SK-N-DZ (cell line): ENCODE results near the gene OR10G7. TPM values are rescaled to one million over a fixed set of nuclear protein-coding genes. Genes with fewer than 3 reads are reported as not detected.

Experiments
- DNase-seq: peaks from one replicate; pipeline ENCODE4 v3.0.0-alpha.2; 2015; ENCODE audit warnings: low spot score
- polyA plus RNA-seq, 2 experiments: library from polyadenylated mRNA; depleted of rRNA; stranded (reverse); fragments of >200 nt; gene quantifications; 2 replicates each; pipeline ENCODE4 v1.2.3, GENCODE V29; 2014

OR10G7 gene, protein sequence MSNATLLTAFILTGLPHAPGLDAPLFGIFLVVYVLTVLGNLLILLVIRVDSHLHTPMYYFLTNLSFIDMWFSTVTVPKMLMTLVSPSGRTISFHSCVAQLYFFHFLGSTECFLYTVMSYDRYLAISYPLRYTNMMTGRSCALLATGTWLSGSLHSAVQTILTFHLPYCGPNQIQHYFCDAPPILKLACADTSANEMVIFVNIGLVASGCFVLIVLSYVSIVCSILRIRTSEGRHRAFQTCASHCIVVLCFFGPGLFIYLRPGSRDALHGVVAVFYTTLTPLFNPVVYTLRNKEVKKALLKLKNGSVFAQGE
- not detected in 2 replicates for polyA plus RNA-seq (2014; cell fraction: cytosol; rRNA removed)
- polyA plus RNA-seq (2014; cell fraction: nucleus; rRNA removed), result not detected in 2 replicates

DNA sequence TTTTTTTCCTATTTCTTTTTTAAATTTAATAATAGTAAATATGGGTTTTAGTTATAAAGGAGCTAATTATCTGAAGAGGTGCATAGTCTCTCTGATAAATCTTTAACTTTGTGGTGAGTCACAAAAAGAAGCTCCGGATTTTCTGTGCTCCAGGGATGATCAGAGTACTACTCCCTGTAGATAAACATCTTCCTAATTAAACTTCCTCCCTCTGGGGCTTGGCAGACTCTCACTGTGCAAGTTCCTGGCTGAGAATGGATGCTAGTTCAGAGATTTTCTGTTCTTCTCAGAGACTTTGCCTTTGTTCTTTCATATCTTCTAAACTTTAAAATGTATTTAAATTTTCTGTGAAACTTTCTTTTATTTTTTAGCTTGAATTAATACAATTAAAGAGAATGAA lies at the start of gene OR10G7:
OR10G7 (minus strand) TSS at position 72 of the 400 bp plus-strand sequence. CDS start 2,324 bp downstream, outside the sequence.
- DNase-seq, result no peak

DNA sequence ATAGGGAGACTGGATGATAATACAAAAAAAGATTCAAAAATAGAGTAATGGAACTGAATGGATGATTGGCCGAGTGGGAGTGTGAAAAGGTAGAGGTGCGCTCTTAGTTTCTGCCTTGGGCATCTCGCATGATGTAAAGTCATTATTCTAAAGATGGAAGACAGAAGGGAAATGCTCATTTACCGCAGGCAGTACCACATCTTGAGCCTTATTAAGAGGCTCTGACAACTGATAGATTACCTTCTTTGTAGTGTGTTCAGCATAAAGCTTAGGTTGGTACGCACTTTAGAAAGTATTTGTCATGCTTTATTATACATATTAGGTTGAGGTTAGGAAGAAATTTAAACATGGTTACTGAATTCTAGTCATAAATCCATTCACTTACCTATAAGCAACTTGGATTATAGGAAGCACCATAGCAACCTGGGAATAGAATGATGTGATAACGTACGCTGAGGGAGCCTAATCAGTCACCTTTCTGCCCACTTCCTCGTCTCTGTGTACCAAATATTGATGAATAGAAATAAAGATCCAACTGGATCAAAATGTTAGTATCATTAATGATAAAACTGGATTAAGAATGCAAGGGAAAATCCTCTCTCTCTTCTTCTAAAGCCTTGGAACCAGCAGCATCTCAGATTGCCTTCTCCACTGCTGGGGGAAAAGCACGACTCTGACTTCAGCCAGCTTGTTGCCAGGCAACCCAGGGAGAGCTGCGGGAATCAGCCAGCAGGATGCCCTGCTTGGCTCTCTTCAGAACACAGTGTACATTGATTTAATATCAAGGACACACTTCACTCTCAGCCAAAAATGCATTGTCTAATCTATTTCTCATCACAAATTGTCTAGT lies 45.1 kb upstream of the OR10G7 start:
- DNase-seq, result no peak

DNA sequence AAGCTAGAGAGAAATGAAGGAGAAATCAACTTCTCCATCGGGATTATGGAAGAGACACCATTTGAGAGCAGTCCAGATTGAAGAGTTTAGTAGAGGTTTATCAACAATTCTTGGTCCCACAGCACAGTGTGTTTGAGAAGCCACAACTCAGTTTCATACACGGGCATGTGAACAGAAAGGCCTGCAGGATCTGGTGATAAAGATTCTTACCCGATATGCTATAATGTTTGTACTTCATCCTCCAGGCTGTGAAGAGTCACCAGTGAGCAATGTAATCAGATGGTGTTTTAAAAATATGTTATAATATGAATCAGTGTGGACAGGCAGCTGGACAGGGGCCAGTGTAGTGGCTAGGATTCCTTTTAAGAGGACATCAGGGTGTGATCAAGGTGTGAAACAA lies 44.5 kb upstream of the OR10G7 start:
- no peak for DNase-seq

DNA sequence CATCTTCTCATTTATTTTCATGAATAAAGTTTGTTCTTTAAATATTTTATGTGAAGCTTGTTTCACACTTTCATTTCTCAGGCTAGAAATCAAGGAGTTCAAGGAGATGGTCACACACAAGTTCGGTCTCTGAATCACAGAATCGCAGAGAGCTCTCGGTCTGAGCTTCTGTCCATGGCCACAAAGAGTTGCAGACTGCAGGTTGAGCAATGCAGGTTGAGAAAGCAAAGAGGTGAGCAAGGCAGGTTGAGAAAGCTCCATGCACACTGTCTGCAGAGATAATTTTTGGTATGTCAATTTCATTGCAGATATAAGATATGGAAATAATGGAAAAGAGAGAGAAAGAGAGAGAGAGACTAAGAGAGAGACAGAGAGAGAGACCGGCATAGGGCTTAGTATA lies 41.2 kb upstream of the OR10G7 start:
- no peak for DNase-seq

DNA sequence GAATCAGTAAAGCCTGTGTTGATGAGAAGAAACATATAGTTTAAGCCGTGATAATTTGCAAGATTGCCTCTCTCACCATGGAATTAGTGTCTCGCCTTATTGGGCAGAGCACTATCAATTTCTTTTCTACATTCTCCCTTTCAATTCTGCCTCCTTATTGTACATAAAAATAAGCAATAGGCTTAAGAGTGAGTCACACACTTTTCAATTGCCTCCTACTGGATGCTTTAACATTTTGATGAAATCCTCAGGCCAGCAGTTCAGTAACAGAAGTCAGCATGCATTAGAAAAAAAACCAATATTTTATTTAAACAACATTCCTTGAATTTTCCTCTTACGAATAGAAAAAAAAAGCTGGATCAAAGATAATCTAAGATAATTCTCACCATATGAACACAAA lies 40.4 kb upstream of the OR10G7 start:
- no peak for DNase-seq

DNA sequence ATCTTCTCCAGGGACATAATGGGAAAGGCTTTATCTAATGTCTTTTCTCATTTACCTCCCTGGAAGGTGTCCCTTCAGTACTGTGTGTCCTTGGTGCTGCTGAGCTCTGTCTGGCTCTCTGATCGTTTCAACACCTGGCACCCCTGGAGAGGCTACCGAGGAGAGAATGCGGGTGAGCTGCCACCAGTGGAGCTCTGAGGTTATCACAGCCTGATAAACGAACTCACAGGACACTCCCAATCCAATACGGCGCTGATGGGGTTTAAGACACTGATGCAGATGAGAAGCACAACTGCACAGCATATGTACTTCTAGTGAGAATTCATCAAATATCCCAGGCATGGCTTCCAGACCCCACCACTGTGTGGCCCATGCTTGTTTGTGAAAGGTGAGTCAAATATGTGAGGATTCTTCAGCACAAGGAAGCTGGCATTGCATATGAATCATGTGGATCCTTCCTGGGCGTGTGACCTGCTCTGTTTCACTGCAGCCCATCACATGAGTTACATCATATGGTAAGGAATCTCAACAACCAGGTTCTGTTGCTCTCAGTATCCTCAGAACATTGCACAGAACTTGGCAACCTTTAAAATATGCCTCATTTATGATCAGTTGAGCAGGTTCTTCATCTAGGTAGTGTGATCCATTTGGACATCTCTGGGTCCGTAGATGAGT lies 39.3 kb upstream of the OR10G7 start:
- DNase-seq, result no peak

DNA sequence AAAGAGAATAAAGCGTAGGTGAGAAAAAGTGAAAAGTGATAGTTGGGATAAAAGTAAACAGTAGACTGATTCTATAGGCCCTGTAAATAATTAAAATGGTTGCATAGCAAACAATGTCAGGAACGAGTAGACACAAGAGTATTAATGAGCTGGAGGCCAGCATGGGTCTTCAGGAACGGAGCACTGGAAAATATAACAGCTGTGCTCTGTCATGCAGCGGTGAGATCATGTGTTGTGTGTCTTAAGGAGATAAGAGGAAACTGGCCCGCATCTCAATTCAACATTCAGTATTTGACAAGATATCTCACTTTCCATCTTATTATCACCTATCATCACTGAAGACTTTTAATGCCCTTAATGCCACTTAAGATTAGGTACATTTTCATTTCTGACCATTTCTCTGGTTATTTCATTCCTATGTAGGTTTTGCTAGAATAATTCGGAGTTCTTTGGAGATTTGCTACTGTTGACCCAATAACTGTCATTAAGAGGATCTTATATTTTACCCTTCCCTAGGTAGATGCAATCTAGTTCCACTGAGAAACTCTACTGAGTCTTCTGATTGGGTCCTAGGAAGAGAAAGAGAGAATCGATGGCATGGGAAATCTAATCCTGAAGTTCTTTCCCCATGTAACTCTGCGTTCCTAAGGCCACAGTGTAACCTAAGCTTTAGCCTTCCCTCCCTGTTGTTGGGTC lies 38.7 kb upstream of the OR10G7 start:
- DNase-seq, result no peak

DNA sequence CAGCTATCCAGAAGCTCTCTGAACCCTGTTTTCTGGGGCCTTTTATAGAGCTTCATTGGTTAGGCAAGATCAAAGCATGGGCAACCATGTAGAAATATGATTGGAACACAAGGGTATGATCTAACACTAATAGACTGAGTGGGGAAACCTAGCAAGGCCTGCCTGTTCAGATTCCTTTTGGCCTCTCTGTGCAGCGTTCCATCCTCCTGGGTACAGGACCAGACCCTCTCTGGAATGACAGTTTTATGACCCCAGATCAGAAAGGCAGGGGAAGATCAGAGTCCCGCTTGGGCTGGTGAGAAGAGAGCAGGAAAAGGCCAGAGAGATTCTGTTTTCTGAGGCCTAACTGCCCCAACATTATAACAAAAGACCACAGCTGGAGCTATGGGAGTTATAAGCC lies 37.5 kb upstream of the OR10G7 start:
- DNase-seq, result no peak

DNA sequence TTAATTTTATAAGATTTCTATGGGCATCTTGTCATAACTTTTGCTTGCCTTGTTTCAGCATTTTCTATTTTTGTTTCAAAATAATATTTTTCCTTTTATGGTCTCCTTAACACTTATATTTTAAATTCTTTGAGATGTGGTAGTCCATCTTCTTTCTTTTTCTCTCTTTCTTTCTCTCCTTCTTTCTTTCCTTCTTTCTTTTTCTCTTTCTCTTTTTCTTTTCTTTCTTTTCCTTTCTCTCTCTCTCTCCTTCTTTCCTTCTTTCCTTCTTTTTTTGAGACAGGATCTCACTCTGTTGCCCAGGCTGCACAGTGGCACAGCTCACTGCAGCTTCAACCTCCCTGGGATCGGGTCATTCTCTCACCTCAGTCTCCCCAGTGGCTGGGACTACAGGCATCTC lies 36.1 kb upstream of the OR10G7 start:
- DNase-seq, result no peak

DNA sequence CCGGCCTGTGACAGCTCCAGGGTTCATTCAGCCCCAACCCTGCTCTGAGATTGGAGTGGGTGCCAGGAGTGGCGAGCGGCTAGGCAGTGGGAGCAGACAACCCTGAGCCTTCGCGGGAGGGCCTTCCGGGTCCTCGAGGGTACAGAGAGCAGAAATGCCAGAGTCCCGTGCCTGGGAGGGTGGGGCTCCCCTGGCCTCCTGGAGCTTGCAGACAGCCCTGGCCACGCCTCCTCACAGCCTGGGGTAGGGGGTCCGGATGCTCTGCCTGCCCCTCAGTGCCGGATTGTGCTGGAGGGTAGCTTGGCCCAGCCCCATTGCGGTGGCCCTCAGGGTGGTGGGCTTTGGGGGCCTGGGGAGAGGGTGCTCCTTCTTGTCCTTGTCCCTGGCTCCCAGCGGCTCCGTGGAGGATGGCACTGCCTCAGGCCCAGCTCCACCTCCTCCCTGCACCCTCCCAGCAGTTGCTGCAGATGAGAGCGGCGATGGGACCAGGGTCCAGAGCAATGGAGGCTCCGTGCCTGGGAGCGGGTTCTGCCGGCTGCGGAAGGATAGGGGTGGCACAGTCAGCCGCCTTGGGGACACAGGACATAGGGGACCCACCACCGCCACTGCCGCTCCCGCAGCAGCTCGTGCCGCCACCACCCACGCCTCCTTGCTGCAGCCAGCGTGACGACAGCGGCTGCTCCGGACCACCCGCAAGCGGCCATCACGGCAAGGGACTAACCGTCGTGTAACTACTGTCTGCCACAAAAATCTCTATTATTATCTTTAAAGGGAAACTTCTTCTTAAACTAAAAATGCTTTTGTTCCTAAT lies 34.9 kb upstream of the OR10G7 start:
- DNase-seq, result no peak

DNA sequence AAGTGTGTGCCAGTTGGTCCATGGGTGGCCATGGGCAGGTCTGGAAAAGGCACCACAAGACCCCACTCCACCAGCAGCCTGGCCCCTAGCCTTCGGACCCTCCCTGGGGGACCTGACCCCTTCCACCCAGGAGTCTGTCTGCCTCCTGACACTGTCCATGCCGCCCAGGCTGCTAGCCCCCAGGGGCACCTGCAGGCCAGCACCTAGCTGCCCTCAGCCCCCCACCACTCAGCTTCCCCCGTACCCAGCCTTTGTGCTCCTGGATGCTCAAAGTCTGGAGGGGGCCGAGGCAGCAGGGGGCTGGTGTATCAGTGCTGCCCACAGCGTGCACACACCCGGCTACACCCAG lies 34.3 kb upstream of the OR10G7 start:
- DNase-seq, result no peak

DNA sequence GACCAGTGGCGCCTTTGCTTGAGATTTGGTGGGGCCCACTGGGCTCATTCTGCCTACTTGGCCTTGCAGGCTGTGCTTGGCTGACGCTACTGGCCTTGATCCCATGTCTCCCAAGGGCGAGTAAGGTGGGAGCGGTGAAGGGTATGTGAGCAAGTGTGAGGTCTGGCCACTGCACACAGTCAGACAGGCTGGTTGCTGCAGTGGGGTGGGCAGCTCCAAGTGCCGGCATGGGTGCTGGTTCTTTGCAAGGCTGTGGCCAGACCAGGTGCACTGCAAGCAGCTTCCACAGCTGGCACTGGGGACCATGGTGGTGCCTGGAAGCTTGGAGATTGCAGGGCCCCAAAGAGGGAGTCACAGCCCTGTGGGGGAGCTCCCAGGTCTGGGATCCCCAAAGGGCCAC lies 33.4 kb upstream of the OR10G7 start:
- DNase-seq, result no peak

DNA sequence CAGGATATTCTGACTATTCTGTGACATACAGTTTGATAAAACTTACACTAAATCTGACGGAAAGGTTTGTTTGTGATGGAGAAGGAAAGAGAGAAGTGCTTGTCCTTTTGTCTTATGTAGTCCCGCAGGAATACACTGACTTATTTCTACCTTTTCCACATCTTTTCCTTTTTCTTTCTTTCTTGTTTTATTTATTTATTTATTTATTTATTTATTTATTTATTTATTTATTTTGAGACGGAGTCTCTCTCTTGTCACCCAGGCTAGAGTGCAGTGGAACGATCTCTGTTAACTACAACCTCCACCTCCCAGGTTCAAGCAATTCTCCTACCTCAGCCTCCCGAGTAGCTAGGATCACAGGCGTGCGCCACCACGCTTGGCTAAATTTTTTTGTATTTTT lies 31.0 kb upstream of the OR10G7 start:
- no peak for DNase-seq

DNA sequence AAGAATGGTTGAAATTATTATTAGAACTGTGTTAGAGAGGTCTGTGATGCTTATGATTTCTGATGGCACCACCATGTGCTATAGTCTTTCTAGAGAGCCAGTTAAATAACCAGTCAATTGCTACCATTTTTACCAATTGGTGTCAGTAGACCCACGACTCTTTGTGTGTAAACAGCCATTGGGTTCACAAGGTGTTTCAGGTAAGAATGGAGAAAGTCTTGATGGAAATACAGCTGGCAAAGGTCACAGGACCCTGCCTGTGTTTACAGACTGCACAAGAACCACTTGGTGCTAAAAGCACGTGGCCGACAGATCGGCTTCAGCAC lies 30.5 kb upstream of the OR10G7 start:
- no peak for DNase-seq

DNA sequence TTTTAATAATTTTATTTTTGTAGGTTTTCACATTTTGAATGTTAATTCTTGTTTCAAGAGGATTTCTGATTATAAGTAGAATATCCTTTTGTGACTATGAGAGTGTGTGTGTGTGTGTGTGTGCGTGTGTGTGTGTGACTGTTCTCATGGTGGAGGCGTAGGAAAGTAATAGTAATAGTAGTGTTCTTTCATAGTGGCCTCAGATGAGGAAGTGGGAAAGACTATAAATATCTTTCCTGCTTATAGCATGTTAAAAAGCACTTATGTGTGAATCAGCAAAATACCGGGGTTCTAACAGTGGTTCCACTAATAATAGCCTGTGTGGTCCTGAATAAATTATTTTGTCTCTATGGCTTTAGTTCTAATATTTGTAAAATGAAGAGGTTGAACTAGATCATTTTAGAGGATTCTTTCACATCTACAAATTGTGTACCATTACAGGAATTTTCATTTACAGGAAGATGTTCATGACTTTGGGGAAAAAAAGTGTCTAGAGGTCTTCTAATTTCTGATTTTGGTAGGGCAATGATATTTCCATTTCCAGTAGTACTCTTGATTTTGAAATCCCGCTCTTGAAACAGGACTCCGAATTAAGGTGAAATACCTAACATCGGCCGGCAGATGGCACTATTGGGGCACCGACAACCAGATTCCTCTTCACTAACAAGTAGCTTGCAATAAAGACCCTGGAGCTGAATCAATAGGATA lies 29.9 kb upstream of the OR10G7 start:
- peak; percentile 43 for DNase-seq

DNA sequence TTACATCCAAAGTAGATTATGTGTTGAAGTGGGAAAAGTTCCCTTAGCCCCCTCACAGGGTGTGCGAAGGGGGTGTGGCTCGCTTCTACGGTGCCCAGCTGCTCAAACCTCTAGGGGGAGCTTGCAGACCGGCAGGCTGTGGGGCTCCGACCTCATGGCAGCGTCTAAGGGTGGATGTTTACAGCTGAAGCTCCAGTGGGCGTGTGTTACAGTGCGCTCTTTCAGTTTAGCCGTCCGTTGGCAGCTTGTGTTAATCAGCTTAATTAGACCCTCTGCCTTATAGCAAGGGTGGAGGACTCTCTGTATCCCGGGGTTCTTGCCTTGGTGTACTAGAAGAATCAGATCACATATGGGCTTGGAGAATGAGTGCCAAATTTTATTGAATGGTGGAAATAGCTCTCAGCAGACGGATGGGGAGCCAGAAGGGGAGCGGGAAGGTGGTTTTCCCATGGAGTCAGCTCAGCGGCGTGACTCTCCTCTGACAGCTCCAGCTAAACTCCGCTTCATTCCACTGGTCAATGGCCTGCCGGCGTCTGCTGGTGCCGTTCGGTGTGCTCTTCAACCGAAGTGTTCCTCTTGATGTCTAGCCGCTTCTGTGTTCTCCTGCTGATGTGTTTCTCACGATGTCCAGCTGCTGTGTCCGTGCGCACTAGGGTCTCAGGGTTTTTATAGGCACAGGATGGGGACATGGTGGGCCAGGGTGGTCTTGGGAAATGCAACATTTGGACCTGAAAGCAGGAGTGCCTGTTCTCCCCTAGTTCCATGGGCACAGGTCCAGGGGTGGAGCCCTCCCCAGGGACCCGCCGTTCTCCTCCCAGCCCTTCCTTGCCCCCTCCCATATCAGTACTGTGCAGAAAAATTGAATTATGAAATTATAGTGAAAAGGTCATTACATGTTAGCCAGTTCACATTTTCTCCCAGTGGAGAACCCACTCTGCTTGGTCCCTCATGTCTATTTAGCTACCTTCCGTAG lies 28.6 kb upstream of the OR10G7 start:
- peak; percentile 21 for DNase-seq

DNA sequence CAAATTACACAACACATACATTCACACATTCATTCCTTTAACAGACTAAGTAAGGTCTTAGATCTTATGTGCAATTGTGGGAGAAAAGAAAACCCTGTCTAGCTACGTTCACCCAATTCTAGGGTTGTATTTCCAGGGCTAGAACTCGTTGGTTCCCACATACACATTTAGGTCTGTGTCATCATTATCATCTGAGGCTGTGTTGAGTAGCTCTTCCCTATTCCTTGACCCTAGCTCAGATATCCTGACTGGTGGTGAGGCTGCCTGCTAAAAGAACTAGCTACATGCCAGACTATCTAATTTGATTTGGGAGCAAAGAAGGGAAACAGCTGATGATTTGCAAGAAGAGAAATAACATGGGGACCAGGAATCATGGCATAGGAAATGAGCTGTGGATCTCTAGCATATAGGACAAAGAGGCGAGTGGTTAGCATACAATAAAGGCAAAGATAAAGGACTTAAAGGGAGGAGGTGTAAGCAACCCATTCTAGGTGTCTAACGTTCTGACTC lies 27.5 kb upstream of the OR10G7 start:
- no peak for DNase-seq

DNA sequence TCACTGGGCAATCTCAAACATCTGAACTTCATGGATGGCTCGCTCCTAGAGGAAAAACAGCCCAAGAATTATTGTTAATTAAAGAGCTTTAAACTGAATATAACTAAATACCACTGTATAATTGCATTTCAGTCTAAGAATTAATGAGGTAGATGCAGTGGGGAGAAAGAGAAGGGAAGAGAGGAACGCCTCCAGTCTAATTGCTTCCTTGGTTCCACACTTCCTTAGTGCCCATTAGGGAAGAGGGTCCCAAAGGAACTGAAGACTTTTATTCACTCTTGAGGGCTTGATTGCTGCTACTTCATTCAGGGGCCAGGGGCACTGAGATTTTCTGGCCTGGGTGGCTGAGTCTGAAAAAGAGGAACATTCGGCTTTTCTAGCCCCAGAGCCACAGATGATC lies 11.8 kb upstream of the OR10G7 start:
- no peak for DNase-seq

DNA sequence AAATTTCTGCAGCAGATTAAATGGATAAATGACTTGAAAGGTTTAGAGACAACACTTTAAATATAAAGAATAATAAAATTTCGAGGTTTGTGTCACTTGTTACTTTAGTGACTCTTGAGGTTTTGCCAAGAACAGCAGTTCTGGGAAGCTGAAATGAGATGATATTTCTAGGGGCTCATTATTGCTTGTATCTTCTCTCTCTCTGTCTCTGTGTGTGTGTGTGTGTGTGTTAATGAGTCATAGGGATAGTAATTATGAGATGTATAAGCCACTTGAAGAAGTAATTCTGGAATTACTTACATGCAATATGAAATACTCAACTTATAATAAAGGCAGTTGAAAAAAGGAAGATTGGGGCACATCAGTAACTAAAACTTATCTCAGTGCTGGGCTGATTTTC lies 9.6 kb upstream of the OR10G7 start:
- DNase-seq, result no peak
